HG03571 (cell line): ENCODE measurements around the gene YJEFN3.

Experiments used
- ATAC-seq: cut with Tn5 transposase; IDR thresholded peaks from one replicate; pipeline ENCODE4 v1.9.1; 2021; ENCODE audit not compliant: unreplicated experiment

YJEFN3 gene

GRCh38 chr19:19528721-19529490 lies at the start of gene YJEFN3:
Gene YJEFN3 (plus strand): TSS chr19:19528911. CDS start chr19:19528933, 22 bp downstream.
- no peak for ATAC-seq

GRCh38 chr19:19480688-19481087 lies 48.0 kb upstream of the YJEFN3 start:
- ATAC-seq = no peak

GRCh38 chr19:19482809-19483596 lies 45.7 kb upstream of the YJEFN3 start:
- ATAC-seq = no peak

- no peak for ATAC-seq
Observed at GRCh38 chr19:19485161-19485997, 43.3 kb upstream of the YJEFN3 start.

GRCh38 chr19:19485998-19486290 lies 42.8 kb upstream of the YJEFN3 start:
- ATAC-seq = no peak

- ATAC-seq = no peak
Observed at GRCh38 chr19:19486343-19487076, 42.2 kb upstream of the YJEFN3 start.

- ATAC-seq = no peak
Observed at GRCh38 chr19:19487077-19487949, 41.4 kb upstream of the YJEFN3 start.

- no peak for ATAC-seq
Observed at GRCh38 chr19:19487950-19488874, 40.5 kb upstream of the YJEFN3 start.

GRCh38 chr19:19488875-19489690 lies 39.6 kb upstream of the YJEFN3 start:
- peak; percentile 60 for ATAC-seq

- no peak for ATAC-seq
Observed at GRCh38 chr19:19489804-19490204, 38.9 kb upstream of the YJEFN3 start.

- ATAC-seq = no peak
Observed at GRCh38 chr19:19490214-19490968, 38.3 kb upstream of the YJEFN3 start.

- ATAC-seq = no peak
Observed at GRCh38 chr19:19491321-19492025, 37.2 kb upstream of the YJEFN3 start.

- ATAC-seq = no peak
Observed at GRCh38 chr19:19492026-19492610, 36.6 kb upstream of the YJEFN3 start.

GRCh38 chr19:19493841-19494546 lies 34.7 kb upstream of the YJEFN3 start:
- ATAC-seq = no peak
